Stimulated activated CD8-positive, alpha-beta memory T cell treated with anti-CD3 and anti-CD28 coated beads, Interleukin-12 subunit alpha, Interleukin-12 subunit beta, amount 100 ng/mL, for 1 hour (primary cell): ENCODE results near the gene DNAJC4.

Experiments used
- DNase-seq: peaks from one replicate; pipeline ENCODE4 v3.0.0-alpha.2; 2020; ENCODE audit warnings: low read depth

DNAJC4 gene

GRCh38 chr11:64259533-64260067, 29.3 kb downstream of the DNAJC4 start:
- no peak for DNase-seq

GRCh38 chr11:64260147-64260708, 29.9 kb downstream of the DNAJC4 start:
- DNase-seq = no peak

- DNase-seq = no peak
Measured at GRCh38 chr11:64261556-64262080, 31.3 kb downstream of the DNAJC4 start.

- no peak for DNase-seq
Measured at GRCh38 chr11:64262271-64263002, 32.1 kb downstream of the DNAJC4 start.

- DNase-seq = no peak
Measured at GRCh38 chr11:64263021-64263946, 32.9 kb downstream of the DNAJC4 start.

GRCh38 chr11:64263947-64264317, 33.6 kb downstream of the DNAJC4 start:
- DNase-seq = no peak

- no peak for DNase-seq
Measured at GRCh38 chr11:64264371-64264852, 34.1 kb downstream of the DNAJC4 start.

- DNase-seq = no peak
Measured at GRCh38 chr11:64265176-64266160, 35.1 kb downstream of the DNAJC4 start.

- DNase-seq = no peak
Measured at GRCh38 chr11:64266339-64266738, 36.0 kb downstream of the DNAJC4 start.

GRCh38 chr11:64267207-64267945, 37.0 kb downstream of the DNAJC4 start:
- DNase-seq = no peak

- DNase-seq = no peak
Measured at GRCh38 chr11:64268025-64268892, 37.9 kb downstream of the DNAJC4 start.

- DNase-seq = no peak
Measured at GRCh38 chr11:64268893-64269539, 38.7 kb downstream of the DNAJC4 start.

GRCh38 chr11:64269540-64270220, 39.3 kb downstream of the DNAJC4 start:
- peak; percentile 96 for DNase-seq

- DNase-seq = no peak
Measured at GRCh38 chr11:64275031-64275800, 44.9 kb downstream of the DNAJC4 start.

- no peak for DNase-seq
Measured at GRCh38 chr11:64275841-64276240, 45.5 kb downstream of the DNAJC4 start.

- no peak for DNase-seq
Measured at GRCh38 chr11:64276653-64277431, 46.5 kb downstream of the DNAJC4 start.
